ENCODE measurements around the gene PAX5.

Gene PAX5

GRCh38 chr9:36882594-36882993, 151.5 kb downstream of the PAX5 start:
- Histone ChIP-seq H3K4me2 (ENCODE audit: low read length) (no peak overlapping the region), H3K27ac (ENCODE audit: low read depth, low read length) (no peak overlapping the region), H3K4me1 (ENCODE audit: control insufficient read depth, low read length) (peaks cover 22% of the 10 kb centered on the region), H3K36me3 (ENCODE audit: control insufficient read depth, low read length) (peaks cover 92% of the 10 kb centered on the region), H4K20me1 (ENCODE audit: control insufficient read depth, insufficient read depth, low read depth, low read length) (peaks cover 7% of the 10 kb centered on the region; the same call in 1 of the 2 replicates), H3K9me3 (ENCODE audit: control insufficient read depth, insufficient read depth, low read length) (no peaks in the 10 kb centered on the region), H3F3A (ENCODE audit: control insufficient read depth, insufficient read depth) (peaks cover 6% of the 10 kb centered on the region; the same call in 1 of the 2 replicates), H3K9me2 (replicated peaks; ENCODE audit: control insufficient read depth, low read length) (no peaks in the 10 kb centered on the region), H3K79me2 (ENCODE audit: control insufficient read depth, low read length) (peaks cover 58% of the 10 kb centered on the region), H3K27me3 (ENCODE audit: control insufficient read depth, low read length) (no peaks in the 10 kb centered on the region), H3K4me3 (ENCODE audit: low read length) (no peak overlapping the region)
- TF ChIP-seq CTCF (IDR thresholded peaks at IDR 0.05; ENCODE audit: low read depth, low read length, poor library complexity, severe bottlenecking), result no peak
- TF ChIP-seq EZH2phosphoT487 (IDR thresholded peaks at IDR 0.05; ENCODE audit: borderline replicate concordance, low read length), result no peak

GRCh38 chr9:36881743-36882441, 152.2 kb downstream of the PAX5 start:
- no peaks in the 10 kb centered on the region for H3K9me2 ChIP-seq (replicated peaks; ENCODE audit: control insufficient read depth, low read length)
- H3F3A ChIP-seq (ENCODE audit: control insufficient read depth, insufficient read depth), result 0 out of 2 replicates have a peak, but pooled peaks cover 3% of the 10 kb centered on the region
- H3K27ac ChIP-seq (ENCODE audit: low read depth, low read length), result no peak overlapping the region
- no peak for TF ChIP-seq CTCF (IDR thresholded peaks at IDR 0.05; ENCODE audit: low read depth, low read length, poor library complexity, severe bottlenecking)
- TF ChIP-seq EZH2phosphoT487 (IDR thresholded peaks at IDR 0.05; ENCODE audit: borderline replicate concordance, low read length), result no peak
- H3K27me3 ChIP-seq (ENCODE audit: control insufficient read depth, low read length), result no peaks in the 10 kb centered on the region
- H3K4me2 ChIP-seq (ENCODE audit: low read length), result no peak overlapping the region
- no peak overlapping the region for H3K4me3 ChIP-seq (ENCODE audit: low read length)
- H3K36me3 ChIP-seq (ENCODE audit: control insufficient read depth, low read length), result peaks cover 92% of the 10 kb centered on the region
- H3K9me3 ChIP-seq (ENCODE audit: control insufficient read depth, insufficient read depth, low read length), result no peaks in the 10 kb centered on the region
- H3K4me1 ChIP-seq (ENCODE audit: control insufficient read depth, low read length), result peaks cover 27% of the 10 kb centered on the region
- peaks cover 6% of the 10 kb centered on the region; the same call in 1 of the 2 replicates for H4K20me1 ChIP-seq (ENCODE audit: control insufficient read depth, insufficient read depth, low read depth, low read length)
- peaks cover 53% of the 10 kb centered on the region for H3K79me2 ChIP-seq (ENCODE audit: control insufficient read depth, low read length)

GRCh38 chr9:36881316-36881715, 152.8 kb downstream of the PAX5 start:
- TF ChIP-seq CTCF (IDR thresholded peaks at IDR 0.05; ENCODE audit: low read depth, low read length, poor library complexity, severe bottlenecking) (no peak), EZH2phosphoT487 (IDR thresholded peaks at IDR 0.05; ENCODE audit: borderline replicate concordance, low read length) (no peak)

More at GRCh38 chr9:36881316-36881715, 152.8 kb downstream of the PAX5 start:
- H3K36me3 ChIP-seq (ENCODE audit: control insufficient read depth, low read length), result peaks cover 92% of the 10 kb centered on the region
- H3K27me3 ChIP-seq (ENCODE audit: control insufficient read depth, low read length), result no peaks in the 10 kb centered on the region
- H3K9me2 ChIP-seq (replicated peaks; ENCODE audit: control insufficient read depth, low read length), result no peaks in the 10 kb centered on the region
- no peaks in the 10 kb centered on the region for H3K9me3 ChIP-seq (ENCODE audit: control insufficient read depth, insufficient read depth, low read length)
- peaks cover 33% of the 10 kb centered on the region for H3K4me1 ChIP-seq (ENCODE audit: control insufficient read depth, low read length)
- no peak overlapping the region for H3K27ac ChIP-seq (ENCODE audit: low read depth, low read length)
- H3K4me3 ChIP-seq (ENCODE audit: low read length), result no peak overlapping the region
- peaks cover 52% of the 10 kb centered on the region for H3K79me2 ChIP-seq (ENCODE audit: control insufficient read depth, low read length)
- H3F3A ChIP-seq (ENCODE audit: control insufficient read depth, insufficient read depth), result 0 out of 2 replicates have a peak, but pooled peaks cover 3% of the 10 kb centered on the region
- H3K4me2 ChIP-seq (ENCODE audit: low read length), result no peak overlapping the region
- H4K20me1 ChIP-seq (ENCODE audit: control insufficient read depth, insufficient read depth, low read depth, low read length), result peaks cover 3% of the 10 kb centered on the region; the same call in 1 of the 2 replicates

Data from DOHH2 (cell line).